Activated CD4-positive, alpha-beta T cell treated with anti-CD3 and anti-CD28 coated beads for 48 hours (primary cell): ENCODE measurements around the gene BDP1.
"Not testable (repeated sequence)": the region's sequence is repeated elsewhere in the genome, so short reads cannot be mapped to it uniquely, and the experiment has no call there.

Experiments
- DNase-seq: peaks from one replicate; pipeline ENCODE4 v3.0.0-alpha.2; 2020

BDP1 gene

DNA sequence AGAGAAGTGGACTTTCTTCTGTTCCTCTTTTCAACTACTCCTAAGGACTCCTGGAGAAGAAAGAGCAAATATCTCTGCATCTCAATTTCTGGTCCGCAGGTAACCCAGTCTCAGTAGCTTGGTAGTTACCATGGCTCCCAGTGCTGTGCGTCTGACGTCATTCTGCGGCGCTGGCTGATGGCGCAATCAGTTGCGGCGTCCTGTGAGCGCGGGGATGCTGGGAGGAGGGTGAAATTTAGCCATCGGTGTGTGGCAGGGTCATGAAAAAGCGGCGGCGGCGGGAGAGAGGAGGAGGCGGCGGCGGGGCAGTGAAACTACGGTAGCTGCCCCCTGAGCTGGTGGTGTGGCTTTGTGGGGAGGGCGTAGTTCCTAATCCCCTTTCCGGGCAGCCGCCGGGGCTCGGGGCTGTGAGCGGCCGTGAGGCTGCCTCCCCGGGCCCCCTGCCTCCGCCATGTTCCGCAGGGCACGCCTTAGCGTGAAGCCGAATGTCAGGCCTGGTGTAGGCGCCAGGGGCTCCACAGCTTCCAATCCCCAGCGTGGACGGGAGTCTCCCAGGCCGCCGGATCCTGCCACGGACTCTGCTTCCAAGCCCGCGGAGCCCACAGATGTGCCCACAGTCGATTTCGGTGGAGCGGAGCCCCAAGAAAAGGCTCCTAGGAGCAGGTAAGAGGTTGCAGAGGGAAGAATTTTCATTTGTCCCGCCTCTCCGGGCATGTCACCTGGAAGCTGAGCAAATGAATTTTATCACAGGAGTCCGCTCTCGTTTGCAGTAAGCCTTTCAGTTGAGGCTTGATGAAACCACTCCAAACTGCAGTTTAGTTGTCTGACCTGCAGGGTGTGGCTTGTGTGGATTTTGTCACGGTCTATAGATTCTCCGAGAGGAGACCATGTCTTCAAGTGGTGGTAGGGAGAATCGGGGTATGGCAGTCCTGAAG lies at the start of gene BDP1:
Gene BDP1 (plus strand): TSS at position 225 of the 935 bp plus-strand sequence. CDS start 227 bp downstream, at position 452.
- DNase-seq = peak; percentile 98

- not testable (repeated sequence) for DNase-seq
Measured at GRCh38 chr5:71410088-71410487, 45.4 kb upstream of the BDP1 start.

DNA sequence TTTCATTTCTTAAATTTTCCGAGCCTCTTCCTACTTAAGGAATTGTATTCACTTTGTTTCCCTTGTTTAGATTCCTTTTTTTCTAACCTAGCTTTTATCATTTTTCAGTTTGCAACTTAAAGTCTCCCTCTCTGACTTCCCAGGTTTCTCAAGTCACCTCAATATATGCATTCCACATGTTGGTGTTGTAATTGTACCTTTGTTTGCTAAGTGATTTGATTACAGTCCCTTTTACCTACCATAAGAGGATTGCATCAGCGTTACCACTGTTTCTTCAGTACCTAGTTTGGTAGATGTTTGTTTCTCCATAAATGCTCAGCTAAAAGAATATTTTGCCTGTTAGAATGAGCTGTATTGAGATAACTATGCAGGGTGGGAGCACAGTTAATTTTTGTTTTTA lies 39.8 kb upstream of the BDP1 start:
- not testable (repeated sequence) for DNase-seq

DNA sequence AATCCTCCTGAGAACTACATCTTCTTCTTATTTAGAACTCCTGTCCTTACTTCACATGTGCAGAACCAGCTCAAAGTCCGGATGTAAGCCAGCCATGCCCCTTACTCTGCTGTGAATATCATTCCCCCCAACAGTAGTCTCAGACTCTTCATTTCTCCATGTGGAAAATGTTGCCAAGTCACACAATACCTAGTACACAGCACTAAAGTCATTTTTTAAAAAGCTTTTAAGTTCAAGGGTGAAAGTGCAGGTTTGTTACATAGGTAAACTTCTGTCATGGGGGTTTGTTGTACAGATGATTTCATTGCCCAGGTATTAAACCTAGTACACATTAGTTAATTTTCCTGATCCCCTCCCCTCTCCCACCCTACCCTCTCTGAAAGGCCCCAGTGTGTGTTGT lies 37.4 kb upstream of the BDP1 start:
- DNase-seq = not testable (repeated sequence)

- not testable (repeated sequence) for DNase-seq
Measured at GRCh38 chr5:71421278-71421677, 34.2 kb upstream of the BDP1 start.

DNA sequence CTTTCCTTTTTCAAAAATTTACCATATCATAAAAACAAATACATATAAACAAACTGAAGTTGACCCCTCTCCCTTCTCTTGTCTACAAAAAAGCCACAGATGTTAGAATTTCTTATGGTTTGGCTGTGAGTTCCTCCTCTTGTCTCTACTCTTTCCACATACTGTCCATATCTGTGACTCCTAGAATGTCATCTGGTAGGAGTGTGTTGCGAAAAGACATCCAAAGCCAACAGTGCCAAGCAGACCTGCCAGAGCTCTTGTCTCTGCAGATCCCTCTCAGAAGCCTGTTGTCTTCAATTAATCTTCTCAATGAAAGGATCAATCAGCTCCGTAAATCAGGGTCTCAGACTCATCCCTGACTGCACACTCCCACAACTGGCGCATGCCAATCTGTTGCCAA lies 31.6 kb upstream of the BDP1 start:
- not testable (repeated sequence) for DNase-seq

DNA sequence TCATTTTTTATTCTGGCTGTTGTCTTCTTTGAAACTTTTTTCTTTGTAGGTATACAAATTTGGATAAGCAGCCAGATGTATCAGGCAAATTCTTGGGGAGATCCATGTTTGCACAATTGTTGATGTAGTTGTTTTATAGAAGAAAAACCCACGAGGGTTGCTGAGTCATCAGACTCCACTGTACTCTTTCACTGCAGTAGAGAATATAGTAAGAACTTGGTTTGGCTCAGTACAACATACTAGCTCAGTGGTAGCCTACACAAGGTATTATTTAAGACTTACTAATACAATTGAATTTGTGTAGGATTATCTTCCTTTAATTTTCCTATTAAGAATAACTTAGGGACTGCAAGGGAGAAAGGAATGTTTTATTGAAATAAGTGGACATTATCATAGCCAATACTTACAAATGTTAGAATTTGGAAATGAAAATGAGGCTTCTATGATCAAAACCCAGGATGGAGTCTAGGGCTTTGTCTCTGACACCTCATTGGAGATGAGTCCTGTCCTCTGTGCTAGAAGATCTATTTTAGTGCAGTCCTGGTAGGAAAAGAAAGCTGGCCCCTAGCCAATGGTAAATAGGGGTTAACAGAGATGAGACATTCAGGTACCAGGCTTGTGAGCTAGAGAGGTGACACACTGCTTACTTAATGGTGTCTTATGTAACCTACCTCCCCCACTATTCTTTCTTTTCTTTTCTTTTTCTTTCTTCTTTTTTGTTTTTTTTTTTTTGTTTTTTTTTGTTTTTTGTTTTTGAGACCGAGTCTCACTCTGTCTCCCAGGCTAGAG lies 28.6 kb upstream of the BDP1 start:
- not testable (repeated sequence) for DNase-seq

DNA sequence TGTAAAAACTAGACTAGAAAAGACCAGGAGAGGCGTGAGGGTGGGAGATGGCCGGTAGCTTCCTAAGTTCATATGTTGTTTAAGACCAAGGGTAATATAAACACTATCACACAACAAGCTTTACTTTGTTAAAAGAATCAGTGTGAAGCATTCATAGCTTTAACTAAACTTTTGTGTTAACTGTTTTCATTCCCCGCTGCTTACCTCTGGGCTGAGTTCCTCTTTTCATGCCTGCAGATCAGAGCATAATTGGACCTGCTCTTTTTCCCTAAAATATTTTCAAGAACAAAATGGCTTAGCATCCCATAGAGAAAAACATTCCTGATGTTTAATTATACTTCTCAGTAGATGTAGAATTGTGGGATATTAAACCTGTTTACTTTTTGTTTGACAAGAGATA lies 23.0 kb upstream of the BDP1 start:
- DNase-seq = not testable (repeated sequence)

DNA sequence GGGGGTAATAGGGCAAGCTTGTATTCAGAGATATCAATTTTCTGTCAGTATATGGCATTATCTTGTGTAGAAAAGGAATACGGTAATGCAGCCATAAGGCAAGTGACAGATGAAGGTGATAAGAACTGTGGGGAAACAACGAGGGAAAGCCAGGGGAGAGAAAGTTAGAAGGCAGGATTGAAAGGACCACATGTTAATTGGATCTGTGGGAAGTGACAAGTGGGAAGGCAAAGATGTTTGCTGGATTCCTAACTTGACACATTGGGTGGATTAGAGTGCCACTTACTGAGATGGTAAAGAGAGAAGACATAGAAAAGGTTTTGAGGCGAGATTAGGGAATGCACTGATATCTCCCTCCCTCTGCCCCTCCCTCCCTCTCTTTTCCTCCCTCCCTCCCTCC lies 20.6 kb upstream of the BDP1 start:
- DNase-seq = not testable (repeated sequence)

DNA sequence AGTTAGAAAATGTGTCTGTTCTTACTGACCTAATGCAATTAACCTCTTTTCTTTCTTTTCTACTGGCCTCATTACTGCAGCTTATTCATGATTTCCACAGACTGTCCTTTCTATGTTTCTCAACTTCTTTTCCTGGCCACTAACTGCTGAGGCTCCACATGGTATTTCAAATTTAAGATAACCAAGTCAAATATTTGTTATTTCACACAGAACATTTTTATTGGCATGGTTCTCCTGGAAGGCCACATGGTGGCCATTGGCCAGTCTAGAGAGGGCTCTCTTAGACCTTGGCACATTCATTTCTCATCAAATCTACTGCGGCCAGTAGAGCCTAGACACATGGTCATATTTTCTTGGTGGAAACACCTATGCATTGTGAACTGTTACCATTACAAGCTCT lies 13.9 kb upstream of the BDP1 start:
- not testable (repeated sequence) for DNase-seq

- DNase-seq = not testable (repeated sequence)
Measured at GRCh38 chr5:71443891-71444290, 11.6 kb upstream of the BDP1 start.

GRCh38 chr5:71445015-71445414 lies 10.4 kb upstream of the BDP1 start:
- DNase-seq = not testable (repeated sequence)

DNA sequence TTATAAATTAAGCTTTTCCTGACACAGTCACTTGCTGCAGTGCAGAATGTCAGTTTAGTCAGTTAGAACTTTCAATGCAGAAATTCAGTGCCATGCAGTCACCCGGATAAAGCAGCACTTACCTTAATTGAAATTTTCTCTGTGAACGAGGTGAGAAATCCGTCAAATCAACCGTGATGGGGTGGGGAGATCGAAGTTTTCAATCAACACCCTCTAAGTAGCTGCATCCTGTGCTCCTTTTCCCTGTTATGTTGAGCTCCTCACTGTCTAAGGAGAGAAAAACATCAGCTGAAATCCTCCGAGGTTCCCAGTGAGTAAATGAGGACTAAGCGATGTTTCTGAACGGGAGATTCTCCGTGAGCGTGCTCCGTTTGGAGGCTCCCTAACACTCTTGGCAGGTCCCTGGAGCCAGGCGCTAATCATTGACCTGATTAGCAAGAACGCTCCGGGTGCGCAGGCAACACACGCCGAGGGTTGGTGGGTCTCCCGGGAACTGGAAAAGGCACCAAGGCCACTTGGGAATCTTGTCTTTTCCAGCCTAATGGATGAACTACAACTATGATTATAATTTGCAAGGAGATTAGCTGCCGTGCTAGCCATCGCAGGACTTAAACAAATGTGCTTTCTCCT lies 9.8 kb upstream of the BDP1 start:
- DNase-seq = not testable (repeated sequence)

DNA sequence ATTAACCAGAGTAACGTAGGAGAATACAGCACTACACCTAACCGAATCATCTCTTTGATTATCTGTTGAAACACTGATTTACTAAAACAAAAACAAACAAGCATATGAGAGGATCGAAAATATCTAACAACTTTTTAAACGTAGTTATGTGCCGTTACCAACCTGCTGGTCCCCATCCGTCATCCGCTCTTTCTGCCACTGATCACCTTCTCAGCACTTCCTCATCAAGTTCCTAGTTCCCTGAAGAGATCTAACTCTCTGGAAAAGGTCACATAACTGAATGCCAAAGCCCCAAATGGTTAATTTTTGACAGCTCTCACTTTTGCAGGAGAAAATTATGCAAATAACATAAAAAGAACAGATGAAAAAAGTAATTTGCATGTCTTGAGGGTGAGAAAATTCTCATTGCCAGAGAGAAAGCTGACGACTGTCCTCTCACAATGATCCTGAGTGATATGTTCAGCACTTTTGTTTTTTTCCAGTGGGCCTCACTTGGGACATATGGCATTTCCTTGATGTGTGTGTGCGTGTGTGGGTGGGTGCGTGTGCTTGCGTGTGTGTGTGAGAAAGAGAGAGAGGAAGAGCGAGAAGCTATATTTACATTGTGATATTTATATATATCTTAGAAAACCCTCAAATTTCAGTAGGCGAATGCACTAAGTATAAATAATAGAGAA lies 8.8 kb upstream of the BDP1 start:
- DNase-seq = not testable (repeated sequence)

- DNase-seq = peak; percentile 63
Measured at GRCh38 chr5:71447218-71447808, 8.1 kb upstream of the BDP1 start.

- DNase-seq = no peak
Measured at GRCh38 chr5:71452876-71453275, 2.6 kb upstream of the BDP1 start.

- DNase-seq = no peak
Measured at GRCh38 chr5:71454913-71455312, 538 bp upstream of the BDP1 start.

DNA sequence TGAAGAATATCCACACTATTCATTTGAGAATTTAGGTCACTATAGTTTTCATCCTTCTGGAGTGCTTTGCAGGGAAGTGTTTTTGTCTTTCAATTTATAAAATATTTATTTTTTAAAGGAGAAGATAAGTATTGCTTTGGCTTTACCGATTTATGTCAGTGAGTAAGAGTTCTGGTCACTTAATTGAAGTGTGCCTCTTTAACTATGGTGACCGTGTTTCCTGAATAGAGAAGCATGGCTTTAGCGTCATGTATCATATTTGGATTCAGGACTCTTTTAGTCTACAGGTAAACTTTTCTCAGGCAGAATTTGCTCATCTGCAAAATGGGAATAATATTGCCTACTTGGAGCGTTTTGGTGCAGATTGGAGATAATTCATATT lies 902 bp downstream of the BDP1 start:
- DNase-seq = no peak

DNA sequence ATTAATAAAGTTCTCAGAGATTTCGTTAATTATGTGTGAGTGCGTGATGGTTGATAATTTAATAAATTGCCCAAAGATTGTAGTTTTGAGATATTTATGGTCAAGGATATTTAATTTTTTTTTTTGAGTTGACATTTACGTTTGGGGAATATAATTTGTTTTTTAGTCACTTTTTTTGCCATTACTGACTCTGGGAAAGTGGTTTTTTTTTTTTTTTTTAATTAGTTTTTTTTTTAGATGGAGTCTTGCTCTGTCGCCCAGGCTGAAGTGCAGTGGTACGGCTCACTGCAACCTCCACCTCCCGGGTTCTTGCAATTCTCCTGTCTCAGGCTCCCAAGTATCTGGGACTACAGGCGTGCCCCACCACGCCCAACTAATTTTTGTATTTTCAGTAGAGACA lies 1.7 kb downstream of the BDP1 start:
- no peak for DNase-seq

DNA sequence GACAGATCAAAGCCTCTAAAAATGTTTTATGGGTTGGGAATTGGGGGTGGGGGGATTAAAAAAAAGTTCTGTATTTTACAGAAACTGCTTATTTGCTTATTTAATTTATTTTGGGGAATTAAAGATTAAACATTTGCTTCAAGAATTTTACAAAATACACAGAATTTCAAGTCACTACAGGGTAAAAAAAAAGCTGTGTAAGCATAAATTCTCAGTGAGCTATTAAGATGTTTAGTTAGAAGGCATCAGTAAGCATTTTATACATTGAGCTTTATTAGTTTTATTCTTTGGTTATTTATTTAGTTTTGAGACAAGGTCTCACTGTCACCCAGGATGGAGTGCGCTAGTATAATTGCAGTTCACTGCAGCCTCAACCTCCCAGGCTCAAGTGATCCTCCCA lies 5.2 kb downstream of the BDP1 start:
- no peak for DNase-seq

GRCh38 chr5:71461360-71461759 lies 5.9 kb downstream of the BDP1 start:
- no peak for DNase-seq

GRCh38 chr5:71471193-71471592 lies 15.7 kb downstream of the BDP1 start:
- no peak for DNase-seq
